Hepatocyte (in vitro differentiated cells): ENCODE data around the gene RGS5.

Source experiments
- CTCF ChIP-seq: fragments of 200-600 bp; sonication (generic); IDR thresholded peaks from 2 replicates; pipeline ENCODE4 v1.5.1; 2016; ENCODE audit warnings: antibody characterized with exemption, mild to moderate bottlenecking; ENCODE audit not compliant: poor library complexity
- EZH2 ChIP-seq: fragments of 200-600 bp; sonication (generic); IDR thresholded peaks from 2 replicates; pipeline ENCODE4 v1.6.1; 2016; ENCODE audit warnings: antibody characterized with exemption, mild to moderate bottlenecking, borderline replicate concordance
- EZH2phosphoT487 ChIP-seq: fragments of 200-600 bp; sonication (generic); IDR thresholded peaks from one replicate; pipeline ENCODE4 v1.6.1; 2018; ENCODE audit warnings: antibody characterized with exemption, mild to moderate bottlenecking, low read depth, moderate library complexity; ENCODE audit not compliant: unreplicated experiment, severe bottlenecking

GRCh38 chr1:163163881-163164582 lies 38.7 kb downstream of the RGS5 start:
- no peak for TF ChIP-seq CTCF
- TF ChIP-seq EZH2, result no peak
- no peak for TF ChIP-seq EZH2phosphoT487
